CD4-positive, alpha-beta T cell treated with Interferon gamma for 1 hour (primary cell): ENCODE measurements around the gene SEMA5B.

Source experiments
- DNase-seq: peaks from one replicate; pipeline ENCODE4 v3.0.0-alpha.2; 2020

SEMA5B gene

DNA sequence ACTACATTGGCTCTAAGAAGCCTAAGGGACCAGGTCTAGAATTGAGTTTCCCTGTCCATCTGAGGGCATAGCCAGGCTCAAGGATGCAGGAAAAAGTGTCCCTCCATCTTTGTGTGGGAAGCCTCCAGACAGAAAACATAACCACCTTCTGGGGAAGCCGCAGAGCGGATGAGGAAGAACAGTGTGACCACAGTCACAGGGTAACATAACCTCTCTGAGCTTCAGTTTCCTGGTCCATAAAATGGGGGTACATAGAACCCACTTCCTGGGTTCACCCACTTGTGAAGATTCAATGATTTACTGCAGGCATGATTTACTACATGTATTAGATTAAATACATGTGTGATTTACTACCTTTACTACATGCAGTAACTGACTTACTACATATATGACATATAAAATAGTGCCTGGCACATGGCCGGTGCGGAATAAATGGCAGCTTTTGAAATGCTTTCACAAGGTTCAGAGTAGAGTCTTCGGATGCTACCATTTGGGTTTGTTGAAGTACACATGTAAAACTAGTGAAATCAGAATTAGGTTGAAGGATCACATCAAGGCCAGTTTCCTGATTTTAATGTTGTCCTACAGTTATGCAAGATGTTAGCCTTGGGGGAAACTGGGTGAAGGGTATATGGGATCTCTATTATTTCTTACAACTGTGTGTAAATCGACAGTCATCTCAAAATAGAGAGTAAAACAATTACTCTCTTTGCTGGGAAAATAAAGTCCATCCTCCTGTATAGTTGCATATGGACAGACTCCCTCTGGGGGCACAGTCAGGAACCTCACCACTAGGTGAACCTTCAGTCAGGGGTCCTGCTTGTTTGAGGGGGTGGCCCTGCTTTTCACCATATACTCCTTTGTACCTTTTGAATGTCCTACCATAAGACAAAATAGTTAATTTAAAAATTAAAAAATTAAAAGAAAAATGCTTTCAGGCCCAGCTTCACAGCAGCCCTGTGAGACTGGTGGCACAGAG lies 86.0 kb downstream of the SEMA5B start:
- no peak for DNase-seq

DNA sequence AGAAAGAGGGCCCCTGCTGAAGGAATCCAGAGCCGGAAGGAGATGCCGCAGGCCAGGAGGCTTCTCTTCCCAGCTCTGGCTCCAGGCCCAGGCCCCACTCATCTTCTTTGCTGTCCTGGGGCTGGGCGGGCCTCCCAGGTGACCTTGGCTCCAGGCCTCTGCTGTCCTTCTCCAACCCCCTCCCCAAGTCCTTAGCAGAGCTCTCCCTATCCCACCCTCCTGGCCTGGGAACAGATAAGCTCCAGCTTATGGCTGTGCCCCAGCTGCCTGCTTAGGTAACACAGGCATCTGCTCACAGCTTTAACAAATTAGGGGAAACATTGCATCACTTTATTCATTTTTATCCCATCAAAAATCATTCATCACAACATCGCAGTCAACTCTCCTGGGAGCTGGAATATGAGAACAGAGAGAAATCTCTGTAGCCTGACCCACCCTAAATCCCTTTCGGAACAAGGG lies 86.9 kb downstream of the SEMA5B start:
- no peak for DNase-seq

DNA sequence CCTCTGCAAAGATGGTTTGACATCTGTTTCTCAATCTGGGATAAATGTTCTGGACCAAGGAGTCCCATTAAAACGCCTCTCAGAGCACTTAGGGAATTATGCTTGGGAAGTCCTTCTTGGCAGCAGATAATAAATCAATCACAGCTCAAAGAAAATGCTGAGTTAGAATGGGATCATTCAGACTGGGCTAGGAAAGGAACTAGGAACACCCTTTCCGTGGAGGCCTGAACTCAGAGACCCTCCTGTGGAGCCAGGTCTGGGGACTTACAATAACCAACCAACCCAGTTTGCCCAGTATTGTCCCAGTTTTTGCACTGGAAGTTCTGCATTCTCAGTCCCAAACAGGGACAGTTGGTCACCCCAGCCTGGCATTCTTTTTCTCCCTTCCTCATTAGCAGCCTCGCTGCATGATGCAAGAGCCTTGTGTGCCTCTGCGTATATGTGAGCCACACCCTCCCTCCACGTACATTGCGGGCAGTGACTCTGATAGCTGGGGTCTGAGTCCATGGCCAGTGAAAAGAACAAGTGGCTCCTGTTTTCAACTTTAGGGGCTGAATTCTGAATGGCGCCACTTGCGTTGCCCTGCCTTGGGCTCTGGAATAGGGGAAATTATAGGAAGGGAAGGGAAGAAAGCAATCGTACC lies 88.7 kb downstream of the SEMA5B start:
- peak; percentile 53 for DNase-seq

DNA sequence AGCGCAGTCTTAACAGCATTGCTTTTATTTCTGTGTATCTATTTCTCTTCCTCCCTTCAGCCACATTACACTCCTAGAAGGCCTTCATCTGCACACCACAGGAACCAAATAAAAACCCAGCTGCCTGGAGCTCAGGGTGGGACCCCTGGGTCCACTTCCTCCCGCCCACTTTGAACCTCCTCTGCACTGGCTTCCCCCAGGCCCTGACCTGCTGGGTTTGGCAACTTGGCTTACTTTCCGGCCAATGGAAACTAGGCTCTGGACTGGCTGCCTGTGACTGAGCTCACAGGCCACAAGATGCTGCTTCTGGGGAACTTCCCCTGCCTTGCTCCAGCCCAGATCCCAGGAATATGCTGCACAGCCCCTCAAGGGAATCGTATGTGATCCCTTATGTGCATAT lies 89.8 kb downstream of the SEMA5B start:
- no peak for DNase-seq

DNA sequence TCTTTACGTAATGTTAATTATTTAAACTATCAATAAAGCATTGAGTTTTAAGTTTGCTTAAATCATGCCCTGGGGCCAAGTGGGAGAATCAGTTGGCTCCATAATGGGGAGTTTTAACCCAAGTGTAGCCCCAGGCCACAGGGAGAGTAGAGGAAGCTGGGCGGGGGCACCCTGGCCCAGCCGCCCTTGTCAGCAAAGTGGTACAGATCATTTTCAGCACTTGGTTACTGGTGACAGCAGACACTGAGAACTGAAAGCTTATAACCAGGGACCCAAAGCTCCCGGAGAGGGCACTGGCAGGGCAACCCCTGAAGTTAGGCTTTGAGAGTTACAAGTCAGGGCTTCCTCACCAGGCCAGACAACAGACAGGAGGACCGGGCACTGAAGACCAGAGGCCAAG lies 90.6 kb downstream of the SEMA5B start:
- no peak for DNase-seq

DNA sequence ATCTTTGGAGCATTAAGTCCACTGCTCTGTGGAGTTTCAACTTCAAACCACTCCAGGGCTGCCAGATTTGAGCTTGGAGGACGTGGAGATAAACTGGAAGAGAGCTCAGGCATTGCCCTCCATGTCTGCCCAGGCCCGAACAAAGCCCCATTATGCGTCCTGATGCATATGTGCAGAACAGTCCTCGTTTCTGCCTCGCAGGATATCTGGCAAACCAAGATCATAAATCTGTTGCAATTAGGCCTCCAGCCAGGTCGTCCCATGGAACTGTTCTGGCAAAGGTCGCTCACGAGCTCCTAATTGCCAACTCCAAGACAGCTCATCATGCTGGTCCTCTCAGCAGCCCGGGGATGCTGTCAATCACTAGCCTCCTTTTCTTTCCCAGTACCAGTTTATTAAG lies 91.2 kb downstream of the SEMA5B start:
- DNase-seq, result no peak

DNA sequence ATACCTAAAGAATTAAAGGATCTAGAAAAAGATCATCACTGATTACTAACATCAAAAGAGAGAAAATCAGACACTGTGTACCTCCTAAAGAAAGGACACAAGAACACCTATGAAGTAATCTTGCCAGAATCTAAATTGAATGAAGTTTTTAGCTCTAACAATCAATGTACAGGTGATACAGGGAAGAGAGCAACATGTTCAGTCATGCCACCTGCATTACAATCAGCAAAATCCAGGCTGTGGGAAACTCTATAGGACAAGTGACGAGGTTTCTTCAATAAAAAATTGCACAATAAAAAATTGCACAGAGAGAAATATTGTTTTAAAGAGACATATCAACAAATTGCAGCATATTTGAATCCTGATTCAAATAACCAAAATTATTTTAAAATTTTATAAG lies 93.3 kb downstream of the SEMA5B start:
- DNase-seq, result no peak

DNA sequence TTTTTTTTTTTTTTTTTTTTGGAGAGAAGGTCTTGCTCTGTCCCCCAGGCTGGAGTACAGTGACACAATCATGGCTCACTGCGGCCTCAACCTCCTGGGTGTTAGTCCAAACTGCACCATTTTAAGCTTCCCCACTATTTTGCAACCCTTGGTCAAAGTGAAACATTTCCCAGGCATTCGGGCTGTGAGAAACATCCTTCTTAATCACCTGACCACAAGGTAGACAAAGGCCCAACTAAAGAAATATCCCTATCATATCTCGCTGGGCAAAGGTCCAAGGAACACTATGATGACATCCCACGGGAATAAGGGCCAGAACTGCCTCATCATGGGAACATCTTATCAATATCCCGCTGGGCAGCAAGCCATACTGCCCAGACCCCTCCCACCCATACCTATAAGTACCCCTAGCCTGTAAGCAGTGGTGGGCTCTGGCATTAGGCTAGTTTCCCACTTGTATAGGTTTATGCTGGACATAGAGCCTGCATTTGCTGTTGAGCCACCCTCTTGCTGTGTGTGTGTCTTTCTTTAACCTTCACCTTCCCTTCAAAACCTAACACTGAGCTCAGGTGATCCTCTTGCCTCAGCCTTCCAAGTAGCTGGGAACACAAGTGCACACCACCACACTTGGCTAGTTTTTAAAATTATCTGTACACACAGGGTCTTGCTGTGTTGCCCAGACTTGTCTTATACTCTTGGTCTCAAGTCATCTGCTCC lies 95.2 kb downstream of the SEMA5B start:
- DNase-seq, result no peak

DNA sequence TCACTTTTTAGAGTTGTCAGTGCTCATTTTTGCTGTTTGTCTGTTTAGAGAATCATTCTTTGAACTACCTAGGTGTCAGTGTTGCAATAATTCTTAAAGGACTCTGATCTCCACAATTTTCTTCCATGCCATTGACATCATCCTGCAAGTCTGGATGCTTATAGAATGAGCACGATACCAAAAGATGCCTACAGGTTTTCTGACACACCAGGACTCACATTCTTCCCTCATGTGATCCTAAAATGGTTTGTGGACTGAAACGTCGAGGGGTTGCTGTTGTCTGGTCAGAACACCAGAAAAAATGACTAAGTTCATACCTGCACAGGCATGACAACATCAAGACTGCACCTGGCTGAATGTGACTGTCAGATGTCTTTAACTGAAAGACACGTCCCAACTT lies 95.9 kb downstream of the SEMA5B start:
- DNase-seq, result no peak

DNA sequence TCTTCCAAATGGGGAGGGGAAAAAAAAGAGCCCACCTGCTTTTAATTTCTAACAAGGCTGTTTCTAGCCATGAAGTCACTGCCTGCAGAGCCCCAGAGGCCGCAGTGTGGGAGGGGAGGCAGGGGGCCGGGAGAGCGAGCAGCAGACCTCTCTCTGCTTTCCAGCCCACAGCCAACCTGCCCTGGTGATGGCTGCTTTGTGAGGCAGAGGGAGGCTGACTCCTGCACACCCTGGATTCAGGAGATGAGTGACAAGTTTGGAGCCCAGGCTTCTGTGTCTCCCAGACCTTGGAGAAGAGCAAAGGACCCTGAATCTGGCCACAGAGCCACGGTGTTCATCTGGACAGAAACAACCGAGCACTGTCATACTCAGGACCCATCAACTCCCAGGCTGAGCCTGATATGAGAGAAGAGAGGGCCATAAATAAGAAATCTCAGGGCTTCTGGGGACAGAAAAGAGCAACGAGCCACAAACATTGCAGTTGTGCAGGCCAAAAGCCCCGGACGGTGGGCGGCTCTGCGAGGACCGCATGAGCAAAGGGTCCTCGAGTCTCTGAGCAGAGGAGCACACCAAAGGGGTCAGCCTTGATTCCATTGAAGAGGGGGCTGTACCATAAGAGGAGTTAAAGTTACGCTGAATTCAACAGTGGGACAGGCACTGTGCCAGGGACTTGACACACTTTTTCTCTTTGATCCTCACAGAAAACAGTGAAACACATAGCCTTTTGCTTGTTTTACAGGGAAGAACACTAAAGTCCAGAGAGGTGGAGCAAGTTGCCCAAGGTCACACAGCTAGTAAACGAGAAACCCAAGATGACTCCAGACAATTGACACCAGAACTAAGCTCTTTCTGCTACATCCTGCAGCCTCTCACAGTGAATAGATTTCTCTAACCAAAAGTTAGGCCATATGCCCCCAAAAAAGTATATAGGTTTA lies 97.2 kb downstream of the SEMA5B start:
- DNase-seq, result no peak

DNA sequence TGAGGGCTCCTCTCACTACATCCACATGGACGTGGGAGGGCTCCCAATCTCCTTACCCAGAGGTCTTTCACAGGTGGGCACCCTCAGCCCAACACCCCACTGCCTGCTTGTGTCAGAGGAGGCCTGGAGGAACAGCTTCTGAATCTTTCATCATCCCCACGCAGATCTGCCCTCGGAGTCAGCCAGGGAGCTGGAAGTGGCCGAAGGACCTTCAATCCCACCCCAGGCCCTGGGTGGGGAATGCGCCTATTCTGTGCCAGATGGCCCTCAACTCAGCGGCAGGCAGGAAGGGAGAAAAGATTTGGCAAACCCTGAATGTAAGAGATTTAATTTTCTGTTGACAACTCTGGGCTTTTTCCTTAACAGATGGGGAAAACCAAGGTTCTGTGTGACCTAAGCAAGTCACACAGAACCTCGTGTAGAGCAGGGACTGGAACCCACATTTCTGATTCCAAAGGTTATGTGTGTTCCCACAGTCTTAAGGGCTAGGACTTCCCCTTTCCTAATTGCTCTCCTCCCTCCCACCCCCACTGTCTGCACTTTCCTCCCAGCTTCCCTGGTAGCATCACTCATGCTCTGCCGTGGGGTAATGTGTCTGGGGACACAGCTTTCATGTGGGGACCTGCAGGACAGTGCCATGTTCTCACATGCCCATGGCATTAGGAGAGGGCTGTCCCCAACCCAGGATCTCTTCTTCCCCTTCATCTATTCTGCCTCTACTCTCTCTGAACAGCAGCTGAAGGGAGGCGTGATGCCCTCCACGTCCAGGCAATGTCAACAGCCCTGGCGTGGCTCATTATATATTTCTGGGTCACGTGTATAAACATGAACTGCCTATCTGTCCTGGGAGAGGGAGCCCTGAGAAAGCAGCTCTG lies 98.1 kb downstream of the SEMA5B start:
- DNase-seq, result no peak

DNA sequence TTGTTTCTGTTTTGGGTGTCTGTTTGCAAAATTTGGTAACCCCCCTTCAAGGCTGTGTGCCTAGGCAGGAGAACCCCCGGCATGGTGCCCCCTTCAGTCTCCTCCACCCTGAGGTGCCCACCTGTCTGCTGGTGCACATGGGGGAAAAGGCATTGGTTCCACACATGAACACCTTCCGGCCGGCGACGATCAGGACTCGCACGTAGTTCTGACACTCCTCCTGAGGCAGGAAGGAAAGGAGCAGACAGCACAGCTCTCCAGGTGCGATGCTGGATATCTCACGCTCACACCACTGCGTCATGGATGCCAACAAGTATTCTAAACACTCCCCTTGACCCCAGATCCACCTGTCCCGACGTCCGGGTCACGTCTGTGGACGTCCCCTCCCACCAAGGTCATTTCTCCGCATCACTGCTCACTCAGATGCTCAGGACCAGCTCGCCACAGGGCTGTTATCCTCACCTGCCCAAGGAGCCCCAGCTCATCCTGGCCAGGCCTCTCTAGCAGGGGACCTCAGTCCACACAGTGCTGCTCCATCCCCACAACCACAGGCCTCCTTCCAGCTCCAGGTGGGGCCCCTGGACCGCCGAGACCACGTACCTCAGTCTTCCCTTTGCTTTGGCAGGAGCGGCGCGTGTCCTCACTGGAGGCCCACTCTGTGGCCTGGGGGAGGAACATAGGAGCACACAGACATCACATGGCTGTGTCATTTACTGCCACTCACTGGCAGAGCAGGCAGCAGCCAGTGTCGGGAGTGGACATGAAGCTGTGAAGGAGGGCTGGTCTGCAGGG lies 99.0 kb downstream of the SEMA5B start:
- DNase-seq, result no peak

DNA sequence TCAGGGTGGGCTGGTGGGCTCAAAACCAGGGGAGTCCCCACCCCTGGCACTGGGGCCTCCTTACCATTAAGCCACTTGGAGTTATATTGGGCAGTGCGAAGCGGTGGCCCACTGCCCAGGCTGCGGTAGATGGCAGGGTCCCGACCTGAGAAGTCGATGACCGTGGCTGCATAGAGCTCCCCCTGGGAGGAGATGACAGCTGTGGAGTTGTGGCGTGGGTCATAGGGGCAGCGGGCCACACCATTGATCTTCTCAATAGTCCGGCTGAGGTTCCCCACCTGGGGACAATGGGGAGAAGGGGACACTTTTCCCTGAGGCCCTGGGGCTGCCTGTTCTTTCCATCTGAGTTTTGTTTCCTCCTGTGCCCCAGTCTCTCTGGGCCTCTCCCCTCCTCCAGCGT lies 99.8 kb downstream of the SEMA5B start:
- no peak for DNase-seq

DNA sequence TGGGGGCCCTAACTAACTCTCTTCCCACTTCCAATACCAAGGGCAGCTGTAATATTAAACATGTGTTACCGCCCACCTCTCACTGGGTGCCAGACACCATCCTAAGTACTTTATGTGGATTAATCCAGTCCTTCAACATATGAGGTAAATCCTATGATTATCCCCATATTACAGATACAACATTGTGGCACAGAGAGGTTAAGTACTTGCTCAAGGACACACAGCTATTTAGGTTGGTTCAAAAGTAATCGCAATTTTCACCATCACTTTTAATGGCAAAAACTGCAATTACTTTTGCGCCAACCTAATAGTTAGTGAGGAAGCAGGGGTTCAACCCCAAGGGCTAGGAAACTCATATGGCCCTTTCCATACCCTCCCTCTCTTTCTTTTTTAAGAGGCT lies 100.8 kb downstream of the SEMA5B start:
- DNase-seq, result no peak

DNA sequence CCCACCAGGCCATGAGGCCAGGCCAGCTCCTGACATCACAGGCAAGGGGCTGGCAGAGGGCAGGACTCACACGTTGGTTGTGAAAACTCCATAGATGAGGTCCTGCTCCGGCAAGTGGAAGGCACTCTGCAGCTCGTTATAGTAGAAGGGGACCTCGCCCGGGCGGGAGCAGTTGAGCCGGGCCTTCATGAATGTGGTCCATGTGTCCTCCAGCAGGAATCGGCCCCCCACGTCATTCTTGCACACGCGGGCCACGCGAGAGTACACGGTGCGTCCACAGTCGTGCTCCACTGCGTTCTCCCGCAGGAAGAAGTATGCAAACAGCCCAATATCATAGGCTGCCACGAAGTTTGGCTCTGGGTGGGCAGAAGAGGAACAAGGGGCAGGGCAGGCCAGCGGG lies 101.2 kb downstream of the SEMA5B start:
- no peak for DNase-seq

DNA sequence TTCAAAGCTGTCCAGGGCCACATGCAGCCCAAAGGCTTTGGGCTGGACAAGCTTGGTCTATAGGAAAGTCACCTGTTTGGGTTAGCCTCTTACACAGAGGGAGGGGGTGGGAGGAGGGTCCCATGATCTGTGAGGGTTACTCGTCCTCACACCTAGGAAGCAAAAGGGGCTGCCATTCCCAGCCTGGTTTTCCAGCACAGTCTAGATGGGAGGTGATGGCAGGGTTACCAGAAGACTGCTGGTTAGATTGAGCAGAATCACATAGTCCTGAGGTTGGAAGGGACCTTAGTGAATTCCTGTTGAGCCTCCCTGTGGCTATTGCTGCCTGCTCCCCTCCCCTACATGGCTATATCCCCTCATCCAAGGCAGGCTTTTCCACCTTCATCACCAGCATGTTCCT lies 101.8 kb downstream of the SEMA5B start:
- no peak for DNase-seq

DNA sequence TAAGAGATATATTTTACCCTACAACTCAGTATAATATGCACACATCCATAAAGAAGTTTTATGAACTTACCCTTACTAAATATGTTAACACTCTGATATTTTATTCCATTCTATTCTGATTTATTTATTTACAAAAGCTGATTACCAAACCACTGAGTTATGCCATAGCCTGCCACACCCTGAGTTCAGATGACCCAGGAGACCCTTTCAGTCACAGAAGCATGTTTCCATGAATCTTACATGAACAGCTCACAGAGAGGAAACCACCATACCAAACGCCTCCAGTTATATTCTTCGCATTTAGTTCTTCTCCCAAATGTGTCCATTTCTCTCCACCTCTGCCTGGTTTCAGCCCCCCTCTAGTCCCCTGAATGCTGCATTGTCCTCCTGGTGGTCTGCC lies 103.5 kb downstream of the SEMA5B start:
- DNase-seq, result no peak

DNA sequence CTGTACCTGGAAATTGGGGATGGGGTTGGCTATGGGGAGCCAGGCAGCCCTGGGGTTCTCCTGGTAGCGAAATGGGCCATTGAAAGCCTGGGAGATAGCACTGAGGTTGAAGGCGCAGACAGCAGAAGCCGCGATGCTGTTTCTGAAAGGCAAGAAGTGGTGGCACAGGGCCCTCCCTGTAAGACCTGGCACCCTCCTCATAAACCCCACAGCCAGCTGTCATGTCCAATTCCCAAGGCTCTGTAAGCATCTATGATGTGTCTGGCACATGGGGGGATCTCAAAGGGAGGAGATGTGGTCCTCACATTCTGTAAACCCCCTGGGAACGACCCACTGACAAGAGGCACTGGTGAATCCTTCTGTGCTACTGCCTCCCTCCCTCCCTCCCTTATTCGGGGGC lies 104.0 kb downstream of the SEMA5B start:
- DNase-seq, result no peak

DNA sequence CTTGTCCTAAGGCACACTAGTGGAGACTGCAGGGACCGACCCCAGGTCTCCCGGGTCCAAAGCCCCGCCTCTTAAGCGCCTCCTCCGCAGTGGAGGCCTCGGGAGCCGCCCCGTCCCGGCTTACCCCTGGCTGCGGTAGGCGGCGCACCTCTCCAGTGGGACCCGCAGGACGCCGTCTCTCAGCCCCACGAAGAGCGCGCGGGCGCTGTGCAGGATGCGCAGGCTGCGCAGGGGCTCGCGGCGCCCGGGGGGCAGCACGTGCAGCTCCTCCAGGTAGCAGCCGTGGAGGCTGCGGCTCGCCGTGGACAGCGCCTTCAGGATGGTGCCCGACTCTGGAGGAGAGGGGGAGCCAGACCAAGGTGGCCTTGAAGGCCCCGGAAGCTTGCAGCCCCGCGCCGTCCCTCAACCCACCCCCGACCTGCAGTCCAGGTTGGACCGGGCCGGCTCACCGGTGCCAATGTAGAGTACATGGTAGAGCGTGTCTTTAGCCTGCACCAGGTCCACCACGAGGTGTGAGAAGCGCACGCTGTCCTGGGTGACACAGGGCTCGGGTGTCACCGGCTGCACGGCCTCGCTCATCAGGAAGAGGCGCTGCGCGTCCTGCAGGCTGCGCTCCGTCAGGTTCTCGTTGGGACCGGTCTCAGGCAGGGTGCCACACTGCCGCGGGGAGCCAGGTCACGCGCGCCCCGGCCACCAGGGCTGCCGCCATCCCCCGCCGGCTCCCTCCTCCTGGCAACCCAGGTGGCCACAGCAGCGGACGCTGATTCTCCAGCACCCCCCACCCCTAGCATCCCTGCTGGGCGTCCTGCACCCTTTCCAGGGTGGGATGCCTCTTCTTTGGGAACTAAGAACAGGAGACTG lies 105.5 kb downstream of the SEMA5B start:
- peak; percentile 11 for DNase-seq

DNA sequence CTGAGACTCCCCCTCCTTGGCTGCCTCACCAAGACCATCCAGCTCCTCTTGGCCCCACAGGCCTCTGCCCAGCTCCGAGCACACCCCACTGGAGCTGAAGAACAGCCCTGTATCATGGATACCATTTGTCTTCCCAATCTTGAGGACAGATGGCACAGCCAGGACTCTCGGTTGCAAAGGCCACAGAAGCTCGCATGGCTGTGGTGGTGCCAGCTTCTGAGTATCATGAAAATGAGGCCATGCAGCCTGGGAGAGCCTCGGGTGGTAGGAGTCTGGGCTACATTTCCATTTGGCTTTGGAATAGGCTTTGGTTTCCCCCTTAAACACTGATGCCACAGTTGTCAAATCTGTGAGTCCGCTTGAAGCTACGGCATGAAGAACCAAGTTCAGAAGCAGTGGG lies 106.6 kb downstream of the SEMA5B start:
- no peak for DNase-seq
